ENCODE results near the gene NOM1.

The NOM1 gene

GRCh38 chr7:157018997-157019608 lies 69.6 kb downstream of the NOM1 start:
- TF ChIP-seq CTCF (IDR thresholded peaks at IDR 0.05) (no peak), ZFX (IDR thresholded peaks at IDR 0.05; ENCODE audit: borderline replicate concordance) (no peak)
- H3K27ac ChIP-seq, result no peak overlapping the region

GRCh38 chr7:157019718-157020451 lies 70.4 kb downstream of the NOM1 start:
- TF ChIP-seq ZFX (IDR thresholded peaks at IDR 0.05; ENCODE audit: borderline replicate concordance) (no peak), CTCF (IDR thresholded peaks at IDR 0.05) (no peak)
- no peak overlapping the region for H3K27ac ChIP-seq

- TF ChIP-seq ZFX (IDR thresholded peaks at IDR 0.05; ENCODE audit: borderline replicate concordance) (no peak), CTCF (IDR thresholded peaks at IDR 0.05) (no peak)
- H3K27ac ChIP-seq, result no peak overlapping the region
Measured at GRCh38 chr7:157020514-157021070, 71.1 kb downstream of the NOM1 start.

GRCh38 chr7:157021071-157021870 lies 71.8 kb downstream of the NOM1 start:
- no peak for TF ChIP-seq ZFX (IDR thresholded peaks at IDR 0.05; ENCODE audit: borderline replicate concordance)
- no peak for TF ChIP-seq CTCF (IDR thresholded peaks at IDR 0.05)
- no peak overlapping the region for H3K27ac ChIP-seq

GRCh38 chr7:157021871-157022680 lies 72.6 kb downstream of the NOM1 start:
- no peak for TF ChIP-seq CTCF (IDR thresholded peaks at IDR 0.05)
- no peak for TF ChIP-seq ZFX (IDR thresholded peaks at IDR 0.05; ENCODE audit: borderline replicate concordance)
- no peak overlapping the region for H3K27ac ChIP-seq
